ENCODE data around the gene SLC15A1. TPM values are rescaled to one million over a fixed set of nuclear protein-coding genes. Genes with fewer than 3 reads are reported as not detected.

Gene SLC15A1
- polyA plus RNA-seq, 3 donors, result not detected

GRCh38 chr13:98689347-98689968 is 63.0 kb downstream of the SLC15A1 start:
- peaks cover 0 to 3% (median 0%) of the 10 kb centered on the region in 7 donors for H3K9me3 Mint-ChIP-seq
- no peak overlapping the region for H3K9ac ChIP-seq (ENCODE audit: insufficient read depth, low read length, poor library complexity, severe bottlenecking)
- no peak for TF ChIP-seq CTCF (IDR thresholded peaks at IDR 0.05)
- H3K27me3 Mint-ChIP-seq (ENCODE audit: low read depth in 3 of 3), result peaks cover 4 to 6% (median 4%) of the 10 kb centered on the region in 3 donors
- H4K20me1 ChIP-seq (ENCODE audit: insufficient read depth, low read length), result no peaks in the 10 kb centered on the region
- WGBS (ENCODE audit: insufficient coverage), result 96% methylated on average over 4 of the region's 6 CpGs
- intact Hi-C loops (cut with micrococcal nuclease), result no loop called here
- no peak overlapping the region for H3K4me2 ChIP-seq (replicated peaks; ENCODE audit: extremely low read depth, low read length, poor library complexity, severe bottlenecking)
- H3K27ac Mint-ChIP-seq, result no peak overlapping the region
- H2AFZ ChIP-seq (ENCODE audit: insufficient read depth, low read depth, low read length, poor library complexity, severe bottlenecking), result no peak overlapping the region
- no peaks in the 10 kb centered on the region for H3K79me2 ChIP-seq (ENCODE audit: insufficient read depth, low read length)
- H3K27ac ChIP-seq (ENCODE audit: low read depth in 1 of 2, low read length in 2 of 2), result no peak overlapping the region
- no peaks in the 10 kb centered on the region for H3K36me3 Mint-ChIP-seq
- no peaks in the 10 kb centered on the region for H3K27me3 ChIP-seq (ENCODE audit: control insufficient read depth in 2 of 2, insufficient read depth in 2 of 2, low read length in 2 of 2)
- H3K4me3 Mint-ChIP-seq, result no peak overlapping the region
- DNase-seq, result no peak
- no peaks in the 10 kb centered on the region for H3K9me3 ChIP-seq (replicated peaks in 1 of 2; ENCODE audit: control insufficient read depth in 1 of 2, insufficient read depth in 1 of 2, low read length in 2 of 2)
- H3K4me1 Mint-ChIP-seq, result no peaks in the 10 kb centered on the region
- H3K4me1 ChIP-seq (ENCODE audit: control insufficient read depth in 1 of 2, insufficient read depth in 2 of 2, low read length in 2 of 2), result no peaks in the 10 kb centered on the region
- no peak overlapping the region for H3K4me3 ChIP-seq (replicated peaks in 1 of 3; ENCODE audit: low read depth in 2 of 3, low read length in 3 of 3)
- no peaks in the 10 kb centered on the region for H3K36me3 ChIP-seq (replicated peaks in 1 of 2; ENCODE audit: control insufficient read depth in 1 of 2, insufficient read depth in 2 of 2, low read length in 2 of 2)

- Mint-ChIP-seq H3K9me3 (peaks cover 0 to 3% (median 0%) of the 10 kb centered on the region in 7 donors), H3K27ac (no peak overlapping the region), H3K4me3 (no peak overlapping the region), H3K4me1 (no peaks in the 10 kb centered on the region), H3K36me3 (no peaks in the 10 kb centered on the region), H3K27me3 (ENCODE audit: low read depth in 3 of 3) (peaks cover 4 to 6% (median 4%) of the 10 kb centered on the region in 3 donors)
- Histone ChIP-seq H3K9ac (ENCODE audit: insufficient read depth, low read length, poor library complexity, severe bottlenecking) (no peak overlapping the region), H3K79me2 (ENCODE audit: insufficient read depth, low read length) (no peaks in the 10 kb centered on the region), H4K20me1 (ENCODE audit: insufficient read depth, low read length) (no peaks in the 10 kb centered on the region), H3K4me2 (replicated peaks; ENCODE audit: extremely low read depth, low read length, poor library complexity, severe bottlenecking) (no peak overlapping the region), H3K27me3 (ENCODE audit: control insufficient read depth in 2 of 2, insufficient read depth in 2 of 2, low read length in 2 of 2) (no peaks in the 10 kb centered on the region), H3K9me3 (replicated peaks in 1 of 2; ENCODE audit: control insufficient read depth in 1 of 2, insufficient read depth in 1 of 2, low read length in 2 of 2) (no peaks in the 10 kb centered on the region), H3K4me3 (replicated peaks in 1 of 3; ENCODE audit: low read depth in 2 of 3, low read length in 3 of 3) (no peak overlapping the region), H3K36me3 (replicated peaks in 1 of 2; ENCODE audit: control insufficient read depth in 1 of 2, insufficient read depth in 2 of 2, low read length in 2 of 2) (no peaks in the 10 kb centered on the region), H3K4me1 (ENCODE audit: control insufficient read depth in 1 of 2, insufficient read depth in 2 of 2, low read length in 2 of 2) (no peaks in the 10 kb centered on the region), H2AFZ (ENCODE audit: insufficient read depth, low read depth, low read length, poor library complexity, severe bottlenecking) (no peak overlapping the region), H3K27ac (ENCODE audit: low read depth in 1 of 2, low read length in 2 of 2) (no peak overlapping the region)
- TF ChIP-seq CTCF (IDR thresholded peaks at IDR 0.05), result no peak
- intact Hi-C loops (cut with micrococcal nuclease), result no loop called here
- WGBS (ENCODE audit: insufficient coverage), result no CpG with 5 or more reads among the region's 2 CpGs
- DNase-seq, result no peak
Observed at GRCh38 chr13:98688373-98688772, 64.1 kb downstream of the SLC15A1 start.

Data from CD14-positive monocyte (primary cell).